ENCODE results near the gene ATAT1.

ATAT1 gene

GRCh38 chr6:30613251-30614043 lies 13.2 kb upstream of the ATAT1 start:
- in situ Hi-C loops (cut with MboI; ENCODE audit: low sequenced_read_pairs): no loop called here

- in situ Hi-C loops (cut with MboI; ENCODE audit: low sequenced_read_pairs): no loop called here
These were observed 12.4 kb upstream of the ATAT1 start for GRCh38 chr6:30614044-30614842.

GRCh38 chr6:30614843-30615218 lies 11.8 kb upstream of the ATAT1 start:
- in situ Hi-C loops (cut with MboI; ENCODE audit: low sequenced_read_pairs): no loop called here

GRCh38 chr6:30615219-30615957 lies 11.3 kb upstream of the ATAT1 start:
- in situ Hi-C loops (cut with MboI; ENCODE audit: low sequenced_read_pairs): no loop called here

GRCh38 chr6:30615958-30616810 lies 10.5 kb upstream of the ATAT1 start:
- in situ Hi-C loops (cut with MboI; ENCODE audit: low sequenced_read_pairs): no loop called here

- in situ Hi-C loops (cut with MboI; ENCODE audit: low sequenced_read_pairs): no loop called here
These were observed 9.7 kb upstream of the ATAT1 start, which contains the start of gene PPP1R10 for GRCh38 chr6:30616811-30617564. Gene PPP1R10 (minus strand): TSS chr6:30617243. CDS start chr6:30609944, 7,299 bp downstream.

GRCh38 chr6:30617565-30618269 lies 9.0 kb upstream of the ATAT1 start, which contains the start of gene MRPS18B:
Gene MRPS18B (plus strand): TSS chr6:30617840. CDS start chr6:30617866, 26 bp downstream.
- in situ Hi-C loops (cut with MboI; ENCODE audit: low sequenced_read_pairs): no loop called here

- in situ Hi-C loops (cut with MboI; ENCODE audit: low sequenced_read_pairs): no loop called here
These were observed 8.3 kb upstream of the ATAT1 start for GRCh38 chr6:30618270-30618797.

- in situ Hi-C loops (cut with MboI; ENCODE audit: low sequenced_read_pairs): no loop called here
These were observed 7.1 kb upstream of the ATAT1 start for GRCh38 chr6:30619561-30619960.

- in situ Hi-C loops (cut with MboI; ENCODE audit: low sequenced_read_pairs): no loop called here
These were observed 1.2 kb upstream of the ATAT1 start for GRCh38 chr6:30625511-30625910.

GRCh38 chr6:30635834-30636233 lies 9.2 kb downstream of the ATAT1 start:
- in situ Hi-C loops (cut with MboI; ENCODE audit: low sequenced_read_pairs): no loop called here

GRCh38 chr6:30640481-30640880 lies 13.8 kb downstream of the ATAT1 start:
- in situ Hi-C loops (cut with MboI; ENCODE audit: low sequenced_read_pairs): no loop called here

GRCh38 chr6:30641048-30641447 lies 14.4 kb downstream of the ATAT1 start:
- in situ Hi-C loops (cut with MboI; ENCODE audit: low sequenced_read_pairs): no loop called here

GRCh38 chr6:30643656-30644055 lies 17.0 kb downstream of the ATAT1 start:
- in situ Hi-C loops (cut with MboI; ENCODE audit: low sequenced_read_pairs): no loop called here

GRCh38 chr6:30644769-30645168 lies 18.1 kb downstream of the ATAT1 start:
- in situ Hi-C loops (cut with MboI; ENCODE audit: low sequenced_read_pairs): no loop called here

GRCh38 chr6:30645989-30646388 lies 19.3 kb downstream of the ATAT1 start:
- in situ Hi-C loops (cut with MboI; ENCODE audit: low sequenced_read_pairs): no loop called here

GRCh38 chr6:30646450-30647241 lies 20.0 kb downstream of the ATAT1 start, which contains the start of gene C6orf136:
Gene C6orf136 (plus strand): TSS chr6:30647133. CDS start chr6:30647232, 99 bp downstream.
- in situ Hi-C loops (cut with MboI; ENCODE audit: low sequenced_read_pairs): no loop called here
